HG03354 (cell line): ENCODE data around the gene DISP3.

Experiments
- ATAC-seq: cut with Tn5 transposase; IDR thresholded peaks from one replicate; pipeline ENCODE4 v1.9.1; 2021; ENCODE audit warnings: mild to moderate bottlenecking; ENCODE audit not compliant: unreplicated experiment, poor library complexity, severe bottlenecking

DISP3 gene

DNA sequence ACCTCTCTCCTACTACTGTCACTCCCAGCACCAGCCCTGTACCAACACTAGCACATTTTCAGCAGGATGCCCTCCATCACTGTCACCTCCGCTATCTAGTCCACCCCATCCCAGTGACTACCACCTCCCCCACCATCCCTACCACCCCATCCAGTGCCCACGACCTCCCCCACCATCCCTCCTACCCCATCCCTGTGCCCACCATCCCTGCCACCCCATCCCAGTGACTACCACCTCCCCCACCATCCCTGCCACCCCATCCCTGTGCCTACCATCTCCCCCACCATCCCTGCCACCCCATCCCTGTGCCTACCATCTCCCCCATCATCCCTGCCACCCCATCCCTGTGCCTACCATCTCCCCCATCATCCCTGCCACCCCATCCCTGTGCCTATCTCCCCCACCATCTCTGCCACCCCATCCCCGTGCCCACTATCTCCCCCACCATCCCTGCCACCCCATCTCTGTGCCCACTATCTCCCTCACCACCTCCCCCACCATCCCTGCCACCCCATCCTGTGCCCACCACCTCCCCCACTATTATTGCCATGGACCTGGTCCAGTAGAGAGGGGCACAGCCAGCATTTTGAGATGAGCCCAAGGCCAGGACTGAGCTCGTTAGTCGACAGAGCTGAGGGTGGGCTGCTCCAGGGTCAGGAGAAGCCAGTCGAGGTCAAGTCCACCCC lies 45.7 kb downstream of the DISP3 start:
- no peak for ATAC-seq

DNA sequence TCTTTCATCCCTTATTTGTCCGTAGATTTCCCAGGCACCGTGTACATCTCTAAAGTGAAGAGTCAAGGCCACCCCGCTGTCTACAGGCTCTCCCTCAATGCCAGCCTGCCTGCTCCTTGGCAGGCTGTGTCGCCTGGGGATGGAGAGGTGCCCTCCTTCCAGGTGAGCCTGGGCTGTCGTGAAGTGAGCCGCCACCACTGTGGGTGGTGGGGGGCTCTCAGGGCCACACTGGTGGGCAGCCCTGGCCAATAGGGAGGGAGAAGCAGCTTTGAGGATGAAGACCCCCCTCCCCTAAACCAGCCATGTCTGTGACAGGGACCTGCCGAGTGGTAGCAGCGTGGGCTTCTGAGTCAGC lies 46.2 kb downstream of the DISP3 start:
- no peak for ATAC-seq

DNA sequence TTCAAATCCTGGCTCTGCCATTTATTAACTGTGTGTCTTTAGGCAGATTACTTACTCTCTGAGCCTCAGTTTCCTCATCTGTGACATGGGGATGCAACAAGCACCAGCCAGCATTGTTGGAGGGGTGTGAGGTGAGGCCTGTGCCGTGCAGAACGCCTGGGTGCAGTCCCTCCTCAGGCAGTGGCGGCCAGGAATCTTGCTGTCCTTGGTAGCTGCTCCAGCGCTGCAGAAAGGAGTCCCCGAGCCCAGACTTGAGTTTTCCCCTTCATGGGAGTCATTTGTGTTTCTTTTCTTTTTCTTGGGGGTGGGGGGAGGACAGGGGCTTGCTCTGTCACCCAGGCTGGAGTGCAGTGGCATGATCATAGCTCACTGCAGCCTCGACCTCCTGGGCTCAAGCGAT lies 46.6 kb downstream of the DISP3 start:
- ATAC-seq: no peak

DNA sequence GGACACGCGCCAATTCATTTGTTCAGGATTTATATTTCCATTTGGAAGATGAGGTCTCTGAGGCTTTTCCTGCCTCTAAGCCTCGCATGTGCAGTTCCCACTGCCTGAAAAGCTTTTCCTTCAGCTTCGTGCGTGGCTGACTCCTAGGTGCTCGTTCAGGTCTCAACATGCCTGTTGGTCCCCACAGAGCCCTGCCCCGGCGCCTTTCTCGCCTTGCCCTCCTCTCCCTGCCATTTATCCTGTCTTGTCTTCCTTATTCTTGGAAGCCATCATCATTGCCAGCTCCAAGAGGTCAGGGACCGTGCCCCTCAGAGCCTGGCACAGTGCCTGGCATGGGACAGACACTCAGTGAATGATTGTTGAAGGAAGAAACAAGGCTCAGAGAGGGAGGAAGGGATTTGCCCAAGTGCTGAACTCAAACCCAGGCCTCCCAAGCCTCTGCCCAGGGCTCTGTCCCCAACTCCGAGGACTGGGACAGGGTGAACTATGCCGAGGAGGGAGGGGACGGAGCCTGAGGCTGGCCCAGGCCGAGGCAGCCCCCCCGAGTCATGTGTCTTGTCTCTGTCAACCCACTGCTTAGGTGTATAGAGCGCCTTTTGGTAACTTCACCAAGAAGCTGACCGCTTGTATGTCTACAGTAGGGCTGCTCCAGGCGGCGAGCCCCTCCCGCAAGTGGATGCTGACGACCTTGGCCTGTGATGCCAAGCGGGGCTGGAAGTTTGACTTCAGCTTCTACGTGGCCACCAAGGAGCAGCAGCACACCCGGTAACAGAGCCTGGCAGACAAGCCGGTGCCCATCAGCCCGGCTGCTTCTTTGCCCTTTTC lies 47.3 kb downstream of the DISP3 start:
- ATAC-seq: no peak

DNA sequence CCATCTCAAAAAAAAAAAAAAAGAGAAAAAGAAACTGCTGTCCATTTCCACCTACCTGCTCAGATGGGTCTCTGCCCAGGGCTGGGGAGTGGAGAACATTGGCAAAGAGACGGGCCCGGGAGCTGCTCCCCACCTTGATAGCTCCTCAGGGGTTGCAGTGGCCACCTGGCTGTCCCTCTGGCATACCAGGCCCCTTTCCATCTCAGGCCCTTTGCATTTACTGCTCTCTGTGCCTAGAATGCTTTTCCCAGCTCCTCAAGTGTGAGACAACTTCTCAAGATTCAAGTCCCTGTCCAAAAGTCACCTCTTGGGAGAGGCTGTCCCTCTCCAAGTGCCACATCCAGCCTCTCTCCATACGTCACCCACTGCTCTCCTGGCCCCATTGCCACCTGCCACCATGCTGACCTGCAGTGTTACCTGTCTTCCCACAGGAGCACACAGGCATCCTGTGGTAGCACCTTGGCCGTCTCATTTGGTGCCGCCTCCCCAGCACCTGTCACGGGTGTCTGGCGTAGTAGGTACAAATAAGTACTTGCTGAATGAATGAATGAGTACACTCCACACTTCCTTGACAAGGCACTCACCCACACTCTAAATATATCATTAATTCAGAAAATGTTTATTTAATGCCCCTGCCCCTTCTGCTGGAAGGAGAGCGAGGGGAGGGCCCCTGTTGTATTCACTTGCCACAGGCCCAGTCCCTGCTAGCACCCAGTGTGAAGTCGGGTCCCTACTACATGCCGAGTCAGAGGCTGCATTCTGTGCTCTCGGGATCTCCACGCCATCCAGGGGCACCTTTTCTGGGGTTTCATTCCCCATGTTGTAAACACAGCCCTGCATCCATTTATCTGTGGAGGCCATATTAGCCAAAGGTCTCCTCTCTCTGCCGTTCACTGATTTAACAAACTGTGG lies 48.8 kb downstream of the DISP3 start:
- no peak for ATAC-seq

DNA sequence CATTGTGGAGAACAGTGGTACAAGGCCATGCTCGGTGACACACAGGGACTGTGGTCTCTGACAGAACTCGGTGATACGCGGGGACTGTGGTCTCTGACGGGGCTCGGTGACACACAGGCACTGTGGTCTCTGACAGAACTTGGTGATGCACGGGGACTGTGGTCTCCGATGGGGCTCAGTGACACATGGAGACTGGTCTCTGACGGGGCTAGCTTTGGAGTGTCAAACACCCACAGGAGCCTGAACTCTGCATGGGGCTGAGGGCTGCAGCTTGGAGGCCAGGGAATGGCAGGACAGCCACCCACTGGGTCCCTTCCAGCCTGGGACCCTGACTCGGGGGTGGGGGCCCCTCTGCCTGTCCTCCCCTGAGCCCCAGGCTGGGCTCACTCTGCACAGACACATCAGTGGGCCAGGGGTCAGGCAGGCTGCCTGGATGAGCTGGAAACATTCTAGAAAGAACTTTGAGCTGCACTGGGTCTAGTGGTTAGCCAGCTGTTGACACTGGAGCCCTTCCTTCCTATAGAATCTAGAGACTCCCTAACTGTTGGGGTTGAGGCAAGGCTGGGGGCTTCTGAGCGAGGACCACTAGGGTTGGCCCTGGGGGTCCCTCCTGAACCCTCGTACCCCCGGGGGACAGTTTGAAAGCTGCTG lies 49.8 kb downstream of the DISP3 start:
- ATAC-seq: no peak

DNA sequence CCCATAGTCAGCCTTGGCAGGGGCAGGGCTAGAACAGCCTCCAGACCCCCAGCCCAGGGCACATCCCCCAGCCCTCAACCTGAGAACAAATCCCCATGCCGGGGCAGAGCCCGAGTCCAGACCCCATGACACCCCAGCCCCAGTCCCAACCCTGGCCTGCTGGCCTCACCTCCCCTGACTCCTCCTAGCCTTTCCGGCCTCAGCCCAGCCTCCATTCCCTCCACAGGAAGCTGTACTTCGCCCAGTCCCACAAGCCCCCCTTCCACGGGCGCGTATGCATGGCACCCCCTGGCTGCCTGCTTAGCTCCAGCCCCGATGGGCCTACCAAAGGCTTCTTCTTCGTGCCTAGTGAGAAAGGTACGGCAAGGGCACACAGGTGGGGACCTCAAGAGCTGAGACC lies 50.4 kb downstream of the DISP3 start:
- no peak for ATAC-seq

DNA sequence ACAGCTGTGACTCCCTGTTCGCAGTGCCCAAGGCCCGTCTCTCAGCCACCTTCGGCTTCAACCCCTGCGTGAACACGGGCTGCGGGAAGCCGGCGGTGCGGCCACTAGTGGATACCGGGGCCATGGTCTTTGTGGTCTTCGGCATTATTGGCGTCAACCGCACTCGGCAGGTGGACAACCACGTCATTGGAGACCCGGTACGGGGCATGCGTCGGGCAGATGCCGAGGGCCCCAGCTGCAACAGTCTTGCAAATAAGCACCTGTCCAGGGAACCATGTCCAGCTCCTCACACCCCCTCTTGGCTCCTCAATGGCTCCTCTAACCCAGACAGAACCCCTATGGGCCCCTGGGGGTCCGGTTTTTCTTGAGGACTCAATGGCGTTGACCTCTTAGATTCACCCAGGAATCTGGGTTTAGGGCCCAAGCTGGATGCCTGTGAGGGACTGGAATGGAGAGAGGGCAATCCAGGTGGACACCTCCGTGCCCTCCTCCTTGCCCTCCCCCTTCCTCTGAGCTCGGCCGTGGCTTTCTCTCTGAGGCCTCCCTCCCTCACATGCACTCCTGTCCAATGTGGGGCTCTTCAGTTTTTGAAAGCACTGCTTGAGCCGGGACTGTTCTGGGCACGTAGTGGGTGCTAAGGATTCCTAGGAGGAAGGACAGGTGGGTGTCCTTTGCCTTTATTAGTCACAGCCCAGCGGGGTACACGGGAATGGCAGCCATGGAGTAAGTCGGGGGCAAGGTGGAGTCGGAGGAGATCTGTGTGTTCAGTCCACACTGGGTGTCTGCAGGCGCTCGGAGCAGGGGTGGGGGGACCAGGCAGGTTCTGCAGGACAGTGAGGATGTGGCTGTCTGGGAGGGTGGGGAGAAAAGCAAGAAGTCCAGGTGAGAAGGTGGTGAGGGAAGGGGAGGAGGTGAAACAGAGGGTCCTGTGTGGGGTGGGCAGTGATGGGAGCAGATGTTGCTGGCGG lies 51.1 kb downstream of the DISP3 start:
- no peak for ATAC-seq

DNA sequence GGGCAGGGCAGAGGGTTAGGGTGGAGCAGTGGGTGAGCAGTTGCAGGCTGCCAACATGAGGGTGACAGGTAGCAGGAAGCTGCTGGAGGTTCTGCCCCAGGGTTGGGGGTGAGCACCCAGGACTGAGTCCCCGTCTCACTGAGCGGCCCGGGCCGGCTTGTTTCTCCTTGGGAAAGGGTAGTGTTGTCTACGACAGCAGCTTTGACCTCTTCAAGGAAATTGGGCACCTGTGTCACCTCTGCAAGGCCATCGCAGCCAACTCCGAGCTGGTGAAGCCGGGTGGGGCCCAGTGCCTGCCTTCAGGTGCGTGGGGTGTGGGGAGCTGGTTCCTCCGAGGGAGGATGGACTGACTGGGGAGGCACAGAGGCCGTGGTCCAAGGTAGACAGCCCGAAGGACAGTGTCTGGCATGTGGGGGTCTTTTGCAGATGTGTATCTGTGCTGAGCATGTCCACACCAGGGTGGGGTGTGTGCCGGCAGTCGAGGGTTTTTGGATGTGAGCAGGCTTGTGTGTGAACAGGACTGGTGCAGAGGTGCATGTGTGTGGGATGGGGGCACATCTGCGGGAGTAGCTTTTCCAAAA lies 51.9 kb downstream of the DISP3 start:
- ATAC-seq: no peak

DNA sequence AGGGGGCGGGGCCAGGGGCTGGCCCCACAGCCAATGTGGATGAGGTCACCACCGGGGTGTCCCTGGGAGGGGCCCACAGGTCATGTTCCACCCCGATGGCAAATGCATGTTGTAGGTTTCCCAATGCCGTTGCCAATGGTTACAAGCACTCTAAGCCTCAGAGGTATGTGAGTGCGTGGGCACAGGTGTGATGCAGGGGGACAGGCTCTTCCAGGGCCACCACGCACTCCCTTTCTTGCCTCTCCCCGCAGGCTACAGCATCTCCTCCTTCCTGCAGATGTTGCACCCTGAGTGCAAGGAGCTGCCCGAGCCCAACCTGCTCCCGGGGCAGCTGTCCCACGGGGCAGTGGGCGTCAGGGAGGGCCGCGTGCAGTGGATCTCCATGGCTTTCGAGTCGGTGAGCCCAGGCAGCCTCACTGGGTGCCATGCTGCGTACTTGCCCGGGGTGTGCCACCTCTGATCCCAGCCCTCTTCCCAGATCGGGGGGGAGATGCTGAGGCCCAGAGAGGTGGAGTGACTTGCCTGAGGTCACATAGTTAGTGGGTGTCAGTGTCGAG lies 52.4 kb downstream of the DISP3 start:
- ATAC-seq: no peak

DNA sequence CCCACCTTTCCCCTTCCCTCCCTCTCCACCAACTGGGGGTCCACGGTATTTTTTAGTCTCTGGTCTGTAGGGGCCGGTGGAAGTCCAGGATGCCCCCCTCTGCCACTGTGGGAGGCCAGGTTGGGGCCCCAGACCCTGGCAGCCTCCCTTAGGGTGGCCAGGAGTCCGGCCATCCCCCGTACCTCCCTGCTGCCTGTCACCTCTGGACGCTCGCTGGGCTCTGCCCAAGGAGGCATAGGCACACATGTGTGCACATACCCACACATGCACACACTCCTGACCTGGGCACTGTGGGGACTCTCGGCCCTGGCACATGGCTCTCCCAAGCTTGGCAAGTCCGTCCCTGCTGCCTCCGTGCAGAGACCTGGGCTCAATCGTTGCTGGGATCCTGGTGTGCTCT lies 53.0 kb downstream of the DISP3 start:
- ATAC-seq: no peak

DNA sequence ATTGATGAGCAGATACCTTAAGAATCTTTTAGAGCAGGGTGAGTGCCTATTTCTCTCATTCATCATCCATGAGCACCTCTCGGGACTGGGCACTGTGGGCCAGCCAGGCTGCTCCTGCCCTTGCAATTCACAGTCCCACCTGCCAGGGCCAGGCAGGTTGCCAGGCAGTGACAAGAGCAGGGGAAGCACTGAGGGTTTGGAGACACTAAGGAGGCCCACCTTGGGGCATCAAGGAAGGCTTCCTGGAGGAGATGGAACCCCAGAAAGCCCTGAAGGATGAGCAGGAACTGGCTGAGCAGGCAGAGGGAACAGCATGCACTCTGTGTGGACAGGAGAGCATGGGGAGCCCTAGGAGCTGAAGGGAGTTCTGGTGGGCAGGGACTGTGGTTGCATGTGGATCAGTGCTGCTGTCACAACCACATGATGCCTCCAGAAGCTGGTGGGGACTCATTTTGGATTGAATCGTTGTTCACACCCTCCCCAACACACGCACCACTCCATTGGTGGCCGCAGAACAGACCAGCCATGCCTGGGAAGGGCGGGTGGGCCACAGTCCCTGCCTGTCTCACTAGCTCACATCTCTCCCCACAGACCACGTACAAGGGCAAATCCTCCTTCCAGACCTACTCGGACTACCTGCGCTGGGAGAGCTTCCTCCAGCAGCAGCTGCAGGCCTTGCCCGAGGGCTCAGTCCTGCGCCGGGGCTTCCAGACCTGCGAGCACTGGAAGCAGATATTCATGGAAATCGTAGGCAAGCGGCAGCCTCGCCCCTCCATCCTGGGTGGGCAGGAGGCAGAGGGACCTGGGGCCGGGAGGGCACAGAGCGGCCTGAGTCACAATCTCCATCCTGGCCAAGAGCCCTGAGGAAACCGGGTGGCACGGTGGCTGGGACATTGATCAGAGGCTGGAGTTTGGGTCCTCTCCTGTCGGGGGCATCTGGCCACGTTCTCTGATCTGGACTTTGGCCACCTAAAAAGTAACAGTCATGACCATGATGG lies 55.1 kb downstream of the DISP3 start:
- ATAC-seq: no peak

DNA sequence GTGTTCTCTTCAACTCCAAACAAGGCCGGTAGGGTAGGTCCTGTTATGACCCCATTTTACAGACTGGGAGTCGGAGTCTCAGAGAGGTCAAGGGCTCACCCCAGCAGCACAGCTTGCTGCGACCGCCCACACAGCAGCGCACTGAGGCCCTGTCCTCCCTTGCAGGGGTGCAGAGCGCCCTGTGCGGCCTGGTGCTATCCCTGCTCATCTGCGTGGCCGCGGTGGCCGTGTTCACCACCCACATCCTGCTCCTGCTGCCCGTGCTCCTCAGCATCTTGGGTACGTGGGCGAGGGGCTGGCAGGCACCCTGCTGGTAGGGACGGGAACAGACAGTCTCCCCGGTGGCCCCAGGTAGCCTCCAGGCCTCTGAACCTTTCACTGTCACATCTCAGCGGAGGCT lies 55.9 kb downstream of the DISP3 start:
- no peak for ATAC-seq

DNA sequence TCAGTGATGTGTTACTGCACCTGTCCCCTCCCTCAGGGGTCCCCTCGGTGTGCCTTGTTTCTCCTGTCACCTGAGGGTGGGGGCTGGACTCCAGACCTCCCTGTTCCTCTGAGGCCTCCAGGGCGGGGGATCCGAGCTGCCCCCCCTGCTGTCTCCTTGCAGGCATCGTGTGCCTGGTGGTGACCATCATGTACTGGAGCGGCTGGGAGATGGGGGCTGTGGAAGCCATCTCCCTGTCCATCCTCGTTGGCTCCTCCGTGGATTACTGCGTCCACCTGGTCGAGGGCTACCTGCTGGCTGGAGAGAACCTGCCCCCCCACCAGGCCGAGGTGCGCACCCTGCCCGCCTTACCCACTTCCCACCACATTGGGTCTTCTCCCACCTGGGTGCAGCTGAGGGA lies 56.4 kb downstream of the DISP3 start:
- ATAC-seq: no peak

DNA sequence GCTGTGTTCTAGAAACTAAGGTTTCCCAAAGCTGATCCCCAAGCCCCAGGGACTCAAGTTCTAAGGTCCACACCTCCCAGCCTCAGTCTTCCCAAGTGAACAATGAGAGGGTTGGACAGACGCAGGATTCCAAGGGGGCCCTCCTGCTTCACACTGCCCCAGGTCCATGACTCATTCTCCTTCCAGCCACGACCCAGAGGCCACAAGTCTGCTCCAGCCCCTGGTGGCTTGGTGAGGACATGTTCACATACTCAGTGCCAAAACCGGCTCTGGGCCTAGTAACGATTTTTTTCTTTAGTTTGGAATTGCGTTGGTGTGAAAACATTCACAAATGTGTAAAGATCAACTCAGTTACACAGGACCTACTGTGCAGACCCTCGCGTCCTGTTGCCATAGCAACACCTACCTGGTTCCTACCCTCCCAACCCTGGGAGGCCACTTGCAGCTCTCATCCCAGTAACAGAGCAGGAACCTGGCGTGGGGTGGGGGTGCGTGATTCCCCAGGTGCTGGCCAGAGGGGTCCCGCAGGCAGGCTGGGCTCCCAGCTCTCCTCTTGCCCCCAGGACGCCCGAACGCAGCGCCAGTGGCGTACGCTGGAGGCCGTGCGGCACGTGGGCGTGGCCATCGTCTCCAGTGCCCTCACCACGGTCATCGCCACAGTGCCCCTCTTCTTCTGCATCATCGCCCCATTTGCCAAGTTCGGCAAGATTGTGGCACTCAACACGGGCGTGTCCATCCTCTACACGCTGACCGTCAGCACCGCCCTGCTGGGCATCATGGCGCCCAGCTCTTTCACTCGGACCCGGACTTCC lies 57.0 kb downstream of the DISP3 start:
- no peak for ATAC-seq

DNA sequence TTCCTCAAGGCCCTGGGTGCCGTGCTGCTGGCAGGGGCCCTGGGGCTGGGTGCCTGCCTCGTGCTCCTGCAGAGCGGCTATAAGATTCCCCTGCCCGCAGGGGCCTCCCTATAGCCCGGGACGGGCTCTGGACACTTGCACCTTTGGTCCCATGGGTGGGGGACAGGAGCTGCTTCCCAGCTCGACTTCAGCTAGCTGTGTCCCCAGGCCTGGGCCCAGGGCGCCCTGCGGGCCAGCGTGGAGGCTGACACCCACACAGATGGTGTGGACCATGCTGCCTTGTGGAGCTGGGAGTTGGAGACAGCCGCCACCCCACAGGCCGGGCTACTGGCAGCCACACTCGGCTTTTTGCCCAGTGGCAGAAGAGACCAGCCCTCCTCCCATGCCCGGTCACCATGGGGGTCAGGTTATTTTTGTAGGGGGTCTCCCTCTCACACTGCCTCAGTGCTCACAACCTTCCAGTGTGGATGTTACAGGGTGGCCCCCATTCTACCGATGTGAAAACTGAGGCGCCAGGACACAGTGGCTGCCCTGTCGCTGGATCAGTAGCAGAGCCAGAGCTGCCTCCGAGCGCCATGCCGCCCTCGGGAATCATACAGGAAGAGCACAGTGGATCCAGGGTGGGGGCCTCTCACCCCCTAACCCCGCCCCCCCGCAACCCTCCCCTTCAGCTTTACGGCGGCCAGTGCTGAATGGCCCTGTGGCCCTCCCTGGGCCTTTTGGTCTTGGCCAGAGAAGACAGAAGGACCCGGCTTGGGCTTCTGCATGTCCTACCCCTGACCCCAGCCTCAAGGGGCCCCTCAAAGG lies 57.8 kb downstream of the DISP3 start:
- ATAC-seq: no peak
